HS-27A (cell line): ENCODE data around the gene SLC15A2.
"Not testable (repeated sequence)": the region's sequence is repeated elsewhere in the genome, so short reads cannot be mapped to it uniquely, and the experiment has no call there.

Source experiments
- DNase-seq: peaks from one replicate; pipeline ENCODE4 v3.0.0-alpha.2; 2012; ENCODE audit warnings: low read depth, missing footprints

SLC15A2 gene, protein sequence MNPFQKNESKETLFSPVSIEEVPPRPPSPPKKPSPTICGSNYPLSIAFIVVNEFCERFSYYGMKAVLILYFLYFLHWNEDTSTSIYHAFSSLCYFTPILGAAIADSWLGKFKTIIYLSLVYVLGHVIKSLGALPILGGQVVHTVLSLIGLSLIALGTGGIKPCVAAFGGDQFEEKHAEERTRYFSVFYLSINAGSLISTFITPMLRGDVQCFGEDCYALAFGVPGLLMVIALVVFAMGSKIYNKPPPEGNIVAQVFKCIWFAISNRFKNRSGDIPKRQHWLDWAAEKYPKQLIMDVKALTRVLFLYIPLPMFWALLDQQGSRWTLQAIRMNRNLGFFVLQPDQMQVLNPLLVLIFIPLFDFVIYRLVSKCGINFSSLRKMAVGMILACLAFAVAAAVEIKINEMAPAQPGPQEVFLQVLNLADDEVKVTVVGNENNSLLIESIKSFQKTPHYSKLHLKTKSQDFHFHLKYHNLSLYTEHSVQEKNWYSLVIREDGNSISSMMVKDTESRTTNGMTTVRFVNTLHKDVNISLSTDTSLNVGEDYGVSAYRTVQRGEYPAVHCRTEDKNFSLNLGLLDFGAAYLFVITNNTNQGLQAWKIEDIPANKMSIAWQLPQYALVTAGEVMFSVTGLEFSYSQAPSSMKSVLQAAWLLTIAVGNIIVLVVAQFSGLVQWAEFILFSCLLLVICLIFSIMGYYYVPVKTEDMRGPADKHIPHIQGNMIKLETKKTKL

DNA sequence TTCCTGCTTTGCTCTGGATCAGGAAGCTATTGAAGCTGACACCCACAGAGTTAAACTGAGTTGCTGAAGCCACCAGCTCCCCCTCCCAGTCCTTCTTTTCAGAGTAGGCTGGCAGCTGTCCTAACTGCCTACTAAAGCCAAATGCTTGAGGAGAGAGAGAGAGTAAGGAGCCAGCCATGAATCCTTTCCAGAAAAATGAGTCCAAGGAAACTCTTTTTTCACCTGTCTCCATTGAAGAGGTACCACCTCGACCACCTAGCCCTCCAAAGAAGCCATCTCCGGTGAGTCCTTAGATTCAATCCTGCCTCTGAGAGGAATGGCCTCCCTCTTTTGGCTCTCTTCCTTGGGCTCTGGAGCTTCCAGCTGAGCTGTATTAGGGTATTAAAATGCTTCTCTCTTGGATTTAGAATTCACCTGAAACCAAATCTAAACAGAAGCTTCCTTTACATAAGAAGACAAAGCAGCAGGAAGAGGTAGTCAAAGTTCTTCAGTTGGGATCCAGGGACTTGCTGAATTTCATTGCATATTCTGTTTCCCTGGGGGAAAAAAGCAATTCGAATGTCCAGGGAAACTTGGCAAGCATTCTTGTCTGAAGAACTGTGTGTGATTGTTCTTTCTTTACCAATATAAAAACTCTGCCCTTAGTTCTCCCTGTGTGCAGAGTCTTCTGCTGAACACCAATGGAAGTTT, at the start of gene SLC15A2:
Gene SLC15A2, plus strand, starts transcription at position 101 of the 690 bp plus-strand sequence. Its CDS starts 76 bp downstream, at position 177.
- no peak for DNase-seq

DNA sequence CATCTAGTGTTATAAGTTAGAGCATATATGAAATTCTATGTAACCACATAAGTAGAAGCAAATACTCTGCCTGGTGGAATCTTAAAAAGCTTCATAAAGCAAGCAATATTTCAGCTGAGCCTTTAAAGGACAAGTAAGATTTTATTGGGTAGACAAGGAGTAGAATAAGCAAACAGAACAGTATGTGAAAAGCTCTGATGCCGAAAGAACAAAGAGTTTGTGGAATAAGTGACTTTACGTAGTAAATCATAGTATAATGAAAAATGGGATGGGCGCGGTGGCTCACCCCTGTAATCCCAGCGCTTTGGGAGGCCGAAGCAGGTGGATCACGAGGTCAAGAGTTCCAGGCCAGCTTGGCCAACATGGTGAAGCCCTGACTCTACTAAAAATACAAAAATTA, 49.3 kb upstream of the SLC15A2 start:
- no peak for DNase-seq

DNA sequence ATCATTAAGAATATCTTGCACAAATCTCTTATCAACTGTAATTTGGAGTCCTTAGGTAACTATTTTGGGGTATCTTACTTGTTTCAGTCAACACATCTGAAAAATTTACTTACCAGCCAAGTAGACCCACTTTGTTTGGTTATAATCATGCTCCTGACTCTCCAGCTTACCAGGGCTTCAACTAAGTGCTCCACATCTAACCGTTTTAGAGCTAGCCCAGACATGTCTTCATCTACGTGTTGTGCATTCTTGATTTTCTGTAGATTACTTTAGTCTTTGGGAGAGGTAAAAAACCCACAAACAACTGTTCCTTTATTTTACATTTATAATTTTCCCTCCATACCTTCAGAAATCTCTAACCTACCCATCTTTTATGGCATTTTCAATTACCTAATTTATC, 41.9 kb upstream of the SLC15A2 start:
- DNase-seq, result no peak

DNA sequence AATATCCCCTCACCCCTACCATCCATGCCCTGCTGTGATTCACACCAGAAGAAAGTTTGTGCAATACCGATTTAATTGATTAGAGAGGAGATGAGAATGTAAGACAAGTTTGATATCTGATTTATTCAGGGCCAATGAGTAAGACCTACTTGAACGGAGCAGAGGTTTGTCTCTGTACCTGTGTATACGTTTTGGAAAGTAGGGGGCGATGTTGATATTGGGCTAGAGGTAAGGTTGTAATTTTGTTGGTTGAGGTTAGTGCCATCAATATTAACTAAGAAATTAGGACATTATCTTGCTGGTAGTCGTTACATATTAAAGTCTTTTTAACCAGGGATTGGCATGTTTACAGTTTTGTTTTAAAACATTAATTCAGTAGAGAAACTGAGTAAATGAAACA, 38.6 kb upstream of the SLC15A2 start:
- DNase-seq, result no peak

DNA sequence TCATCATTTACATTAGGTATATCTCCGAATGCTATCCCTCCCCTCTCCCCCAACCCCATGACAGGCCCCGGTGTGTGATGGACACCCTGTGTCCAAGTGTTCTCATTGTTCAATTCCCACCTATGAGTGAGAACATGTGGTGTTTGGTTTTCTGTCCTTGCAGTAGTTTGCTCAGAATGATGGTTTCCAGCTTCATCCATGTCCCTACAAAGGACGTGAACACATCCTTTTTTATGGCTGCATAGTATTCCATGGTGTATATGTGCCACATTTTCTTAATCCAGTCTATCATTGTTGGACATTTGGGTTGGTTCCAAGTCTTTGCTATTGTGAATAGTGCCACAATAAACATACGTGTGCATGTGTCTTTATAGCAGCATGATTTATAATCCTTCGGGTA, 36.4 kb upstream of the SLC15A2 start:
- not testable (repeated sequence) for DNase-seq

DNA sequence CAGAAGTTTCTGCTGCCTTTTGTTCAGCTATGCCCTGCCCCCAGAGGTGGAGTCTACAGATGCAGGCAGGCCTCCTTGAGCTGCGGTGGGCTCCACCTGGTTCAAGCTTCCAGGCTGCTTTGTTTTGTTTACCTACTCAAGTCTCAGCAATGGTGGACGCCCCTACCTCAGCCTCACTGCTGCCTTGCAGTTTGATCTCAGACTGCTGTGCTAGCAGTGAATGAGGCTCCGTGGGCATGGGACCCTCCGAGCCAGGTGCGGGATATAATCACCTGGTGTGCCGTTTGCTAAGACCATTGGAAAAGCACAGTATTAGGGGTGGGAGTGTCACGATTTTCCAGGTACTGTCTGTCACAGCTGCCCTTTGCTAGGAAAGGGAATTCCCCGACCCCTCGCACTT, 31.0 kb upstream of the SLC15A2 start:
- not testable (repeated sequence) for DNase-seq

DNA sequence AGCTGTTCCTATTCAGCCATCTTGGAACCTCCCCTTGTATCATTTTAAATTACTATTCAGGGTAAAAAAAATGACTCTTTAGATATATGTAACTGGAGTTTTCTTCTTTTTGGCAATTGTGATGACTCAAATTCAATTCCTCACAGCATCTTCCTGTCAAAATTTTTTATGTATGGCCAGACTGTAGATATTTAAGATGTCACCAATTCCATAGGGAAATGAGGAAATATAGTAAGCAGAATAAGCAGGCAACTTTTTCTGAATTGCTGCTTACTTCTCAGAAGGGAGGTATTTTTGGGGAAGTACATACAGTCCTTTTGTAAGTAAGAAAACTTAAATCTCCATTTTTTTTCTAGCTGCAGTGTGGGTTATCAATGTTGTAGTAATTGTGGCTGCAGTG, 30.4 kb upstream of the SLC15A2 start:
- DNase-seq, result no peak

DNA sequence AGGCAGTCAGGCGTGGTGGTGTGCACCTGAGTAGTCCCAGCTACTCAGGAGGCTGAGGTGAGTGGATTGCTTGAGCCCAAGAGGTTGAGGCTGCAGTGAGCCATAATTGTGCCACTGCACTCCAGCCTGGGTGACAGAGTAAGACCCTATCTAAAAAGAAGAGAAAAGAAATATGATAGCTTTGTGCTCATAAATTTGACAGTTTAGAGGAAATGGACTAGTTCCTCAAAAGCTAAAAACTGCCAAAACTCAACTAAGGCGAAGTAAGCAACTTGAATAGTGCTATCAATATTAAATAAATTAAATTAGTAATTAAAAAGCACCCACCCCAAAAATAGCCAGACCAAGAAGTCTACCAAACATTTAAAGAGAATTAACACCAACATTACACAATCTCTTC, 24.5 kb upstream of the SLC15A2 start:
- DNase-seq, result no peak

DNA sequence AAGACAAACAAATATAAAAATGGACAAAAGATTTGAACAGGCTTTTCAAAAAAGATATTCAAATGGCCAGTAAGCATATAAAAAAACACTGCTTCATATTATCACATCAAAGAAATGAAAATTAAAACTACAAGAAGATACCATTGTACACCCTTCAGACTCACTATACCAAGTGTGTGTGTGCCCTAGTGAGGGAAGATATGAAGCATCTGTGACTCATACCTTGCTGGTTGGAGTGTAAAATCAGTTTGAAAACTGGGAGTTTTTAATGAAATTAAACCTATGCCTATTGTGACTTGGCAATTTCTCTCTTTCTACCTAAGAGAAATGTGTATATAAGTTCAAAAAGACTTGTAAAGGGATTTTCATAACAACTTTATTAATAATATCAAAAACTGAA, 23.5 kb upstream of the SLC15A2 start:
- no peak for DNase-seq

DNA sequence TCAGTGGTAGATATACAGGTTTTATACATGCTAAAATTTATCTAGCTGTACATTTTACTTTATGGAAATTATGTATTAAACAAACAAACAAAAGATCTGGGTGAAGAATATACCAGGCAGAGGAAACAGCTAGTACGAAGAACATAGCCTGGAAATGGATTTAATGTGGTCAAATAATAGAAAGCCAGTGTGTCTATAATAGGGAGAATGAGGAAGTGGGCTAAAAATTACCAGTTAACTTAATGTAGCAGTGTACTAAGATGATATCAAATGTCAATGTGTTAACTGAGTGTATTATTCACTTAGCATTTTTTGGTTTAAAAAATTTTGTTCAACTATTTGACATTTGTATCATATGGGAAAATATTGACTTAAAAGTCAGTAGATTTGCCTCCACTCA, 22.8 kb upstream of the SLC15A2 start:
- DNase-seq, result no peak

DNA sequence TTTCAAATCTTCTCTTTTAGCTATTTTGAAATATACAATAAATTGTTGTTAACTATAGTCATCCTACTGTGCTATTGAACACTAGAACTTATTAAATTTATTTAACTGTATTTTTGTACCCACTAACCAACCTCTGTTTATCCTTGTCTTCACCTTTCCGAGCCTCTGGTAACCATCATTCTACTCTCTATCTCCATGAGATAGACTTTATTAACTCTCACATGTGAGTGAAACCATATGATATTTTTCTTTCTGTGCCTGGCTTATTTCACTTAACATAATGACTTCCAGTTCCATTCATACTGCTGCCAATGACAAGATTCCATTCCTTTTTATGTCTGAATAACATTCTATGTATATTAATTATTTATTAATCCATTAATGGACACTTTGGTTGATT, 15.8 kb upstream of the SLC15A2 start:
- DNase-seq, result no peak

DNA sequence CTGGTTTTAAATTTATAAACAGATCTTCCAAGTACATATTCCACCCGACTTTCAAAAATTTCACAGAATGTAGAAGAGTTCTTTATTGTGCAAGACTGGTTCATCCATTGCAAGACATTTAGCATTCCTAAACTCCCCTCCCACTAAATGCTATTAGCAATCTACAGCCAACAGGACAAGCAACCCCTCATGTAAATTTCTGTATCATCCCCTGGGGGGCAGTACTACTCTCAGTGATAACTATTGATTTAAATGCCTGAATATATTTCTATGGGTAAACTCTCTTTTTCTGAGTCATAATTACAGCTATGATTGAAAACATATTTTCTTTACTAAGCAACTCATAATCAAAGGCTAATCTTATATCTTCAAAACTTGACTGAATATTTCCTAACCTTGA, 10.7 kb upstream of the SLC15A2 start:
- no peak for DNase-seq

DNA sequence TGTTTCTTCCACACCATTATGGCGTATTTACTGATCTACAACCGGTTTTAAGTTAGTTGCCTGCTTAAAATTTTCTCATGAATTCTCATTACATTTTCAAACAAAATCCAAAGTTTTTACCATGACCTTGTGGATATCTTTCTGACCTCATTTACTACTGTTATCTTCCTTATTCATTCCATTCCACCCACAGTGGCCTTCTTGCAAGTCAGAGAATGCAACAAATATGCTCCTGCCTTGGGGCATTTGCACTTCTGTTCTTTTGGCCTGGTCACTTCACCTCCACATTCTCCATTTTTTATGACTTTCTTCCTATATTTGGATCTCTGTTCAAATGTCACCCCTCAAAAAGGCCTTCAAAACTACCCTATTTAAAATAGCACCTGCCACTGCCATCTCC, 8.8 kb upstream of the SLC15A2 start:
- no peak for DNase-seq

DNA sequence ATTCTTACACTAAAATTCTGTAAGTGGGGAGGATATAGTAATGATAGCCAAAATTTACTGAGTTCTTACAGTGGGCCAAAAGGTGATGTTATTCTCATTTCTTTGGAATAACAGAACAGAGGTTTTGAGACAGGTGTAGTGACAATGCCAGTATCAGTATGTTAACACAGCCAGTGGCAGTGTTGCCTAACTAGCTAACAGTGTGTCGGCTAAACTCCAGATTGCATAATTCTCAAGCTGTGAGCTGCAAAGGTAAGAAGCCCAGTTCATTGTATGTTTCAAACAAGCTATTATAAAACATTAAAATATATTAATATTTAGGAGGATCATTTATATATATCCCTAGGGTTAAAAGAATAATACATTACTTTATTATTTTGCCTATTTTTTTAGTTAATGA, 920 bp downstream of the SLC15A2 start:
- DNase-seq, result no peak

DNA sequence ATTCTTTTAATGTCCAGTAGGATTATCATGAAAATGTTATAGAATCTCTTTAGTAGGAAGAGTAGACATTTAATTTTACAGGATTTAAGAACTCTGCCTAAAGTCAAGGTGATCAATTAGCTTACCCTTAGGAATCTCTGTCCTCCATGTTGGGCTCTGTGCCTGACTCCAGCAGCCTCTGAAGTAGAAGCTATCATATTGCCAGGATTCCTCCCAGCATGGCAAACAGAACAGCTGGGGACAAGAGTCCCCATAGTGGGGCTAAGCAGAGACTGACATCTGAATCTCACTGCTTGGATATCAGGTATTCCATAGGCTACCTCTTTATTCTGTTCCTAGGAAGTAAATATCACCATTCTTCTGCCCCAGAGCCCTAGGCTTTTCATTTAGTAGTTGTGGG, 1.5 kb downstream of the SLC15A2 start:
- DNase-seq, result no peak

DNA sequence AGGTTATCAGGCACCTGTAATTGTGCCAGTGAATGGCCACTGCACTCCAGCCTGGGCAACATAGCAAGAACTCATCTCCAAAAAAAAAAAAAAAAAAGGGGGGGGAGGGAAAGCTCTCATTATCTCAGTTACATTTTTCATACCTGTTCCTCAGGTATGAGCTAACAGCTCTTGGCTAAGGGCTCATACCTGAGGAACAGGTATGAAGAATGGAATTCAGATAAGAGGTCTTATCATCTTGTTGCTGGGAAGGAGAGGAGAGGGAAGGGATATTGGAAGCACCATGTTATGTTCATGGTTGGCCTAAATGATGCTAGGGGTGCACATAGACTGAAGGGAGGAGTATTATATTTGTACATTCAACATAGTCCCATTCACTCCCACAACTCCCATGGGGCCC, 2.6 kb downstream of the SLC15A2 start:
- no peak for DNase-seq

DNA sequence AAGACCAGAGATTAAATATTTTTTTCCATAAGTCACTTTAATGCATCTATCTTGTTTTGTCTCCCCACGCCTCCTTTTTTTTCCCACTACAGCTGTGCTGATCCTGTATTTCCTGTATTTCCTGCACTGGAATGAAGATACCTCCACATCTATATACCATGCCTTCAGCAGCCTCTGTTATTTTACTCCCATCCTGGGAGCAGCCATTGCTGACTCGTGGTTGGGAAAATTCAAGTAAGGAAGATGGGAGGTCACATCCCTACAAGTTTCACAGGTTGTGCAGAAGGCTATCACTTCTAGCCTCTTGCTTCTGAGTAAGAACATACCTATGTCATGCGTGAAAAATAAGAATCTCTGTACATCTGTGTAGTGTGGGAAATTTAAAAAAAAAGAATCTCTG, 3.1 kb downstream of the SLC15A2 start:
- DNase-seq, result no peak

DNA sequence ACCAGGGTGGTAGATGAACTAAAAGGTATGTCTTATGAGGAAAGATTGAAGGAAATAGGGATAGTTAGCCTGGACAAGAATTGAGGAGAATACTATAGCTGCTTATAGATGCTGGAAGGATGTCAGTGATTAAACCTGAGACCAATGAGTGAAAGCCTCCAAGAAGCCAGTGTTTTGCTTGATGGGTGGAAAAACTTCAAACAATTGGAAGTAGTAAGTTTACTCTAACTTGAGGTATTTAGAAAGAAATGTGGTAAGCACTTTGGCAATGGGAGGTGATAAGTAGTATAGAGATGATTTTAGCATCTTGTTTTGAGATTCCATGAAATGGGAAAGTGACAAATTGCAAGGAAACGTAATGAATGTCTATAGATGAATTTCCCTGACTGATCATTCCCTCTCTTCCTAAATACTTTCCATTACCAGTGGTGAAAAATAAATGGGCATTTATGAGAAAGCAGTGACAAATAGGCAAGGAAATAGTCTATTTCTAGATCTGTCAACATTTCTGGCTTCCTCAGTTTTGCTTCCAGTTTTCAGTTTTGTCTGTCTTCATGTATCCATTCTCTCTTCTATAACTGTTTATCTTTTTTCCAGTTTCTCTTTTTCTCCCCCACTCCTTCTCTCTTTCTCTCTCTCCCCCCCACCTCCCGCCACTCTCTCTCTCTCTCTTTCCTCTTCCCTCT, 19.2 kb downstream of the SLC15A2 start:
- no peak for DNase-seq

DNA sequence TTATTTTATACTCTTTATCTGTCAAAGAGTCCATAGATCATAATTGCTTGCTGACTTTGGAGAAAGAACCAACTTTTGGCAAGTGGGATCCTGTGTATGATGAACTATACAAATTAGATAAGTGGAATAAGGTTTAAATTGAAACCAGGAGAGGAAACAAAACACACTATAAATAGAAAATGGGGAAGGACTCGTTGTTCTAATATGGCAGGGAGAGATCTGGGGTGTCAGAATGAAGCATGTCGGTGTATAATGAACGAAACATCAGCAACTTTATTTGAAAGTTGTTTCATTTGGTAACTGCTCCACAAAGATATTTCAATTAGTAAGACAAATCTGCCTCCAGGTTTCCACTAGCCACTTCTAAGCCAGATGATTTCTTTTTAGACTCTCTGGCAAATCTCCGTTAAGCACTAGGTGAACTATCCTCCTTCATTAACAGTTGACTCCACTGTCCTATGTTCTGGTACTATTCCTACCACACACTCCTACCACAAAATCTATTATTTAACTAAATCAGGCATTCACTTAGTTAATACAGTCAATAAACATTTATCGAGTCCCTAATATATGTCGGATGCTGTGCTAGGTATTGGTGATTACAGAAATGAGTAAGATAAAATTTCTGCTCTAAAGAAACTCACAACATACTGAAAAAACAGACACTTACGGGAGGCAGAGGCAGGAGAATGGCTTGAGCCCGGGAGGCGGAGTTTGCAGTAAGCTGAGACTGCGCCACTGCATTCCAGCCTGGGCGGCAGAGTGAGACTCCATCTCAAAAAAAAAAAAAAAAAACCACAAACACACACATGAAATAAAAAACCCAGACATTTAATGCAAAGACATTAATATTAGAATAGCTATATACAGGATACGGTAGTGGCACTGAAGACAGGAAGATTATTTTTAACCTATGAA, 20.1 kb downstream of the SLC15A2 start:
- no peak for DNase-seq

DNA sequence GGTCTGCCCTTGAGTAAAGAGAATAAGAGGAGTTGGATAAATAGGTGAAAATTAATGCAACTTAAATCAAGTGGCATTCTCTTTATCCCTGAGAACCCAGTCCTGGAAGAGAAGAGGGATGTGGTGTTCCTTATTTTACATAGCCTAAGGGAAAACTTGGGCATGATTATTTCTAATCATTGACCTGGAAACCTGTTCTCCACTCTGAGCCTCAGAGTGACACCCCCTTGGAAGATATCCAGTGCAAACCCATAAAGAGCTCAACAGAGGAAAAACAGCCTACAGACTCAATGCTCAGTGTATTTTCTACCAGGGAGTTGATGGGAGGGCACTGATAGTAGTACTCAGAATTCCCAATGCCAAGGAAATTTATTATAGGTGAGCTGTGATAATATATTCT, 22.0 kb downstream of the SLC15A2 start:
- no peak for DNase-seq

DNA sequence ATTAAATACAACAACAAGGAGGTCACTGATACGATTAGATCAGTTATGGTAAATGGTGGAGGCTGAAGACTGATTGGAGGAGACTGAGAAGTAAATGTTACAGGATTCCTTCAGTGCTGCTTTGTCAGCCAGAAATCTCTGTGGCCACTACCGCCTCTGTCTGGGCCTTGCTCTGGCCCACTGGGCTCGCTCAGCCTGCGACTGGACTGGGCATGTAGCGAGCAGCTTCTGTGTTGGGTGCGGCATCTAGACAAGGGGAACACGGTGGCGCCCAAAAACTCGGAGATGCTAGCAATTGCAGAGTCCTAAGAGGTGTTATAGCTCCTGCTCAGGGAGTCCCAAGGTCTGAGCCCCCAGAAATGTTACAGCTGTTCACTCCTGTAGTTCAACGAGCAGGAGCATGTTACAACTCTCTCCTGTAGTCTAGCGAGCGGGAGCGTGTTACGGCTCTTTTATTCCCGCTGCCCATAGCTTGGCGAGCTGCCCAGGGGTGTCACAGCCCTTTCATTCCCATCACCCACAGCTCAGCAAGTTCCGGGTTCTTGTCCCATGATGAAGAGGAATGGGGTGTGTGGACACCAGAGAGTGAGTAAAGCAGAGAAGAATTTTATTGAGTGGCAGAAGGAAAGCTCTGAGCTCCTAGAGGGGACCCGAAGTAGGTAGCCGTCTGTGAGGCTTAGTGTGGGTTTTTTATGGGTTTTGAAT, 24.7 kb downstream of the SLC15A2 start:
- no peak for DNase-seq
